Smooth muscle cell (in vitro differentiated cells): ENCODE data around the gene CCL17. TPM values are rescaled to one million over a fixed set of nuclear protein-coding genes. Genes with fewer than 3 reads are reported as not detected.

Experiments used
- DNase-seq: peaks from one replicate; lab custom pipeline; 2025; ENCODE audit not compliant: unreplicated experiment; lab: John Stamatoyannopoulos, UW
- H2AFZ ChIP-seq: fragments of 200-600 bp; sonication (generic); 2 replicates; pipeline ENCODE4 v1.6.0; 2016; ENCODE audit warnings: antibody characterized with exemption, low read depth, mild to moderate bottlenecking
- H3F3A ChIP-seq: fragments of 200-600 bp; sonication (generic); 2 replicates; pipeline ENCODE4 v1.6.0; 2017; ENCODE audit warnings: antibody characterized with exemption, low read depth
- H3K27ac ChIP-seq: fragments of 200-600 bp; sonication (generic); 2 replicates; pipeline ENCODE4 v1.5.1; 2016; ENCODE audit warnings: low read depth, mild to moderate bottlenecking
- H3K27me3 ChIP-seq: fragments of 200-600 bp; sonication (generic); 2 replicates; pipeline ENCODE4 v1.6.1; 2016; ENCODE audit warnings: low read depth, mild to moderate bottlenecking
- H3K36me3 ChIP-seq: fragments of 200-600 bp; sonication (generic); 2 replicates; pipeline ENCODE4 v1.5.1; 2016; ENCODE audit warnings: low read depth
- H3K4me1 ChIP-seq: fragments of 200-600 bp; sonication (generic); 2 replicates; pipeline ENCODE4 v1.5.1; 2016; ENCODE audit warnings: low read depth
- H3K4me2 ChIP-seq: fragments of 200-600 bp; sonication (generic); 2 replicates; pipeline ENCODE4 v1.6.0; 2016; ENCODE audit warnings: mild to moderate bottlenecking
- H3K4me3 ChIP-seq: fragments of 200-600 bp; sonication (generic); 2 replicates; pipeline ENCODE4 v1.5.1; 2016; ENCODE audit warnings: mild to moderate bottlenecking
- H3K79me2 ChIP-seq: fragments of 200-600 bp; sonication (generic); 2 replicates; pipeline ENCODE4 v1.6.0; 2016; ENCODE audit warnings: low read depth, mild to moderate bottlenecking
- H3K9ac ChIP-seq: fragments of 200-600 bp; sonication (generic); 2 replicates; pipeline ENCODE4 v1.6.0; 2016; ENCODE audit warnings: low read depth
- H3K9me3 ChIP-seq: fragments of 200-600 bp; sonication (generic); replicated peaks from 2 replicates; pipeline ENCODE4 v1.5.1; 2016; ENCODE audit warnings: low read depth
- H4K20me1 ChIP-seq: fragments of 200-600 bp; sonication (generic); 2 replicates; pipeline ENCODE4 v1.6.0; 2016; ENCODE audit warnings: low read depth
- WGBS: methylation state at CpG from one replicate; pipeline ENCODE4 v1.1.7; 2016; ENCODE audit warnings: low lambda C conversion rate; 5-methylcytosine and 5-hydroxymethylcytosine counted together
- polyA plus RNA-seq: library from polyadenylated mRNA; unstranded; fragments of >200 nt; fragmentation: Nextera tagmentation; extraction: Ambion mirVana; gene quantifications from 2 replicates; pipeline ENCODE4 v1.2.1, GENCODE V29; 2016
- total RNA-seq: library from RNA; depleted of rRNA; stranded (reverse); fragments of >200 nt; gene quantifications from 2 replicates; pipeline ENCODE4 v1.2.3, GENCODE V29; 2014
- TF ChIP-seq, protein P1 (sequence below): fragments of 200-600 bp; sonication (generic); IDR thresholded peaks from 2 replicates; pipeline ENCODE4 v1.5.1; 2017; ENCODE audit warnings: borderline replicate concordance, mild to moderate bottlenecking, antibody characterized with exemption; ENCODE audit not compliant: insufficient read depth, poor library complexity, severe bottlenecking

The CCL17 gene
- total and polyA plus RNA-seq, 2 experiments from 2014 or later, result not detected

DNA sequence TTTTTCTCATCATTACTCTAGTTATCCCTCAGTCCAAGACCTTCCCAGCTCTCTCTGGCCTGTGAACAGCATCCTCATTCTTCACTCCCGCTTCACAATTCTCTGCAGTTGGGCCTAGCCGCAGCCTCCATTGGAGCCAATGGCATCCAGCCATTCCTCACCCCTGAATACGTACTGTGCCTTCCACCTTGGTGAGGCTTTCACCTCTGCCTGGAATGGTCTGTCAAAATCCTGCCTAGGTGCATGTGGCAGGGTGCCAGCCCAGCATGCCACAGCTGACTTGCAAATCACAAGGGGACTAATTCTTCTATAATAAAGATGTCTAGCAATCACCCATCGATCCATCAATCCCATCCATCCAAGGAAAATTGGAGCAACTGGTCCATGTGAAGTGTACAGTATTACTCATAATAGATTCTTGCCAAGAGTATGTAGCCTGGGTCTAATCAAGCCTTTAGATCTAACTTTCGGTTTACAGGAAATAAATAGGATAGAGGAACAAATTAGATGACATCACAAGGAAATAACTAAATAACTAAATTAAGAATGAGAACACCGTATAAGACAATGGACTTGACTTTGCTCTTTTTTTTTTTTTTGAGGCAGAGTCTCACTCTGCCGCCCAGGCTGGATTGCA is 37.3 kb upstream of the CCL17 start:
- H3K4me1 ChIP-seq, result peaks cover 5% of the 10 kb centered on the region
- no peaks in the 10 kb centered on the region for H4K20me1 ChIP-seq
- no peak overlapping the region for H2AFZ ChIP-seq
- no peak overlapping the region for H3K4me3 ChIP-seq
- no peaks in the 10 kb centered on the region for H3K27me3 ChIP-seq
- H3F3A ChIP-seq, result no peaks in the 10 kb centered on the region
- TF ChIP-seq, protein P1, sequence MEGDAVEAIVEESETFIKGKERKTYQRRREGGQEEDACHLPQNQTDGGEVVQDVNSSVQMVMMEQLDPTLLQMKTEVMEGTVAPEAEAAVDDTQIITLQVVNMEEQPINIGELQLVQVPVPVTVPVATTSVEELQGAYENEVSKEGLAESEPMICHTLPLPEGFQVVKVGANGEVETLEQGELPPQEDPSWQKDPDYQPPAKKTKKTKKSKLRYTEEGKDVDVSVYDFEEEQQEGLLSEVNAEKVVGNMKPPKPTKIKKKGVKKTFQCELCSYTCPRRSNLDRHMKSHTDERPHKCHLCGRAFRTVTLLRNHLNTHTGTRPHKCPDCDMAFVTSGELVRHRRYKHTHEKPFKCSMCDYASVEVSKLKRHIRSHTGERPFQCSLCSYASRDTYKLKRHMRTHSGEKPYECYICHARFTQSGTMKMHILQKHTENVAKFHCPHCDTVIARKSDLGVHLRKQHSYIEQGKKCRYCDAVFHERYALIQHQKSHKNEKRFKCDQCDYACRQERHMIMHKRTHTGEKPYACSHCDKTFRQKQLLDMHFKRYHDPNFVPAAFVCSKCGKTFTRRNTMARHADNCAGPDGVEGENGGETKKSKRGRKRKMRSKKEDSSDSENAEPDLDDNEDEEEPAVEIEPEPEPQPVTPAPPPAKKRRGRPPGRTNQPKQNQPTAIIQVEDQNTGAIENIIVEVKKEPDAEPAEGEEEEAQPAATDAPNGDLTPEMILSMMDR, result no peak
- no peak overlapping the region for H3K27ac ChIP-seq
- H3K79me2 ChIP-seq, result no peaks in the 10 kb centered on the region
- WGBS, result 94% methylated on average over 7 of the region's 7 CpGs
- no peak for DNase-seq
- H3K9me3 ChIP-seq, result no peaks in the 10 kb centered on the region
- H3K4me2 ChIP-seq, result no peak overlapping the region
- no peaks in the 10 kb centered on the region for H3K36me3 ChIP-seq
- H3K9ac ChIP-seq, result no peak overlapping the region

DNA sequence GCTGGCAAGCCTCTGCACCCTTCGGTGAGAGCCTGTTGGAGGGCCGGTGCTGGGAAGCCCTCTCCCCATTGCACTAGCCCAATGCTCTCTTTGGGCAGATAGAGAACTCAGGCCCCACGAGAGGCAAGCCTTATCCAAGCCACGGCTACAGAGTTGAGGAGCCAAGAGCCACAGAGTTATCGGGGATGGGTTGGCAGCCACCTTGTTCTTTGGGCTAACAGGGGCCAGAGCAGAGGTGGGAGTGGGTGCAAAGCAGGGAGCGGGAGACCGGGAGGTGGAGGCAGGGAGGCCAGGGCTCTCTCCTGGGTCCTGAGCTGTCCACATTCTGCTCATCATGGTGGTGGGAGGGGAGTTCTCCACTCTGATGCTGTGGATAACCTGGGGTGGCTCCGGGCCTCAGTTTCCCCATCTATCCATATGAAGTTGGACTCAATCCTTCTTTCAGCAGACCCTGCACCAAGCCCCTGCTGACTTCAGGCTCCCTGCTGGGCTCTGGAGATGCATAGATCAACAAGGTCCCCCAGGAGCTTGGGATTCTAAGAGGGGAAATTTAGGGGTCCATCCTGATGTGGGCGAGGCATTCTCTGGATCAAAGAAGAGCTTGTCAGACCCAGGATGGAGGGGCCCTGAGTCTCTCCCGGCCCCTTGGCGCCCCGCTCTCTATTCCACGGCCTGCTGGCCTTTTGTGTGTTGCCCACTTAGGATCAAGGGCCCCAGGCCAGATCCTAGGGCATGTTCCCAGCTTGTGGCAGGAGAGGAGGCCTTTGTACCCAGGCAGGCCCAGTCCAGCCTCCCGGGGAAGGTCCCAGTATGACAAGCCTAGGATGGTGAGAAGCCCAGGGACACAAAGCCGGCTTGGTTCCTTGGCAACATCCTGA is 32.8 kb upstream of the CCL17 start:
- Histone ChIP-seq H2AFZ (no peak overlapping the region), H3K27ac (peak overlapping the region; percentile 1), H3K36me3 (no peaks in the 10 kb centered on the region), H3K9me3 (no peaks in the 10 kb centered on the region), H3K4me2 (peak overlapping the region; percentile 70), H3K79me2 (no peaks in the 10 kb centered on the region), H4K20me1 (no peaks in the 10 kb centered on the region), H3K4me3 (no peak overlapping the region), H3K4me1 (peaks cover 26% of the 10 kb centered on the region), H3K27me3 (no peaks in the 10 kb centered on the region), H3K9ac (no peak overlapping the region), H3F3A (no peaks in the 10 kb centered on the region)
- TF ChIP-seq, protein P1, result no peak
- no peak for DNase-seq
- 82% methylated on average over 13 of the region's 15 CpGs for WGBS

DNA sequence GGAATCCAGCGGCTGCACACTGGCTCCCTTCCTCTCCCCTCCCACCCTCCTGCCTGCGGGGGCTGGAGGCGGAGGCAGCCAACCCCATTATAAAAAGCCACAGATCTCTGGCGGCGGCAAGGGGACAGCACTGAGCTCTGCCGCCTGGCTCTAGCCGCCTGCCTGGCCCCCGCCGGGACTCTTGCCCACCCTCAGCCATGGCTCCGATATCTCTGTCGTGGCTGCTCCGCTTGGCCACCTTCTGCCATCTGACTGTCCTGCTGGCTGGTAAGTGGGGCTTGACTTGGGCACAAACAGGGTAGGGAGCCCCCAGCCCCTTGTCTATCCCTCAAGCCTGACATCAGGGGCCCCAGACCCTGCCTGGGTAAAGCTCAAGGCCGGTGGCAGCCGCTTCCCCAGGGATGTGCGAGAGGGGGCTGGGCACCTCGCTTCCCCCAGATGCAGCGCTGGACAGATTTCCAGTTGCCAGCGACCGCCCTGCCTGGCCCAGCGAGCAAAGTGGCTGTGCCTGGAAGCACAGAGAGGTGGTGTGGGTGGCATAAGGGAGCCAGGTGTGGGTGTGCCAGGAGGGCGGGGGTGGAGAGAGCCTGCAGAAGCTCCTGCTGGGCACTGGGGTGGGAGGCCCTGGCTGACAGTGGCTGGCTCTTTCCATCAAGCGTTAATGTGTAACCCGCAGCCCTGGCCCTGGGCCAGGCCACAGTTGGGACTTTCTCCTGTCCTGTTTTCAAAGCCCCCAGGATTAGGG is 32.0 kb upstream of the CCL17 start, which contains the start of gene CX3CL1:
TSS of gene CX3CL1 (plus strand) at position 119 of the 745 bp plus-strand sequence. CDS start at position 198, 79 bp downstream.
- H3K36me3 ChIP-seq, result no peaks in the 10 kb centered on the region
- H3K9me3 ChIP-seq, result no peaks in the 10 kb centered on the region
- 30% methylated on average over 23 of the region's 23 CpGs for WGBS
- no peaks in the 10 kb centered on the region for H3F3A ChIP-seq
- peaks cover 28% of the 10 kb centered on the region for H3K4me1 ChIP-seq
- peak within 1 kb of the TSS; percentile 70 for H3K4me2 ChIP-seq
- H3K4me3 ChIP-seq, result peak within 1 kb of the TSS; percentile 40
- H3K27me3 ChIP-seq, result no peaks in the 10 kb centered on the region
- H3K9ac ChIP-seq, result peak within 1 kb of the TSS; percentile 18
- no peaks in the 10 kb centered on the region for H4K20me1 ChIP-seq
- peak within 1 kb of the TSS; percentile 8 for H3K27ac ChIP-seq
- H3K79me2 ChIP-seq, result no peaks in the 10 kb centered on the region
- H2AFZ ChIP-seq, result peak within 1 kb of the TSS; percentile 19
- DNase-seq, result peak; percentile 65
- TF ChIP-seq, protein P1, result no peak
